GM12872 (cell line): ENCODE data around the gene E4F1.

ENCODE experiments used
- CTCF ChIP-seq: IDR thresholded peaks from 3 replicates; pipeline ENCODE4 v1.5.1; 2011; ENCODE audit warnings: low read depth, mild to moderate bottlenecking, low read length, moderate library complexity; ENCODE audit not compliant: insufficient read depth

The E4F1 gene

GRCh38 chr16:2280461-2280860 lies 57.1 kb downstream of the E4F1 start:
- no peak for TF ChIP-seq CTCF

- no peak for TF ChIP-seq CTCF
These were observed 57.7 kb downstream of the E4F1 start for GRCh38 chr16:2280981-2281542.

- TF ChIP-seq CTCF: no peak
These were observed 58.9 kb downstream of the E4F1 start for GRCh38 chr16:2282262-2282661.

- TF ChIP-seq CTCF: no peak
These were observed 59.6 kb downstream of the E4F1 start for GRCh38 chr16:2282866-2283555.

GRCh38 chr16:2284001-2284770 lies 60.8 kb downstream of the E4F1 start:
- TF ChIP-seq CTCF: no peak

GRCh38 chr16:2284797-2285576 lies 61.6 kb downstream of the E4F1 start:
- TF ChIP-seq CTCF: no peak
